ENCODE results near the gene CCNY.

- TF ChIP-seq CTCF (IDR thresholded peaks at IDR 0.05) (no peak), POLR2A (IDR thresholded peaks at IDR 0.05) (no peak)
Observed at GRCh38 chr10:35394934-35395333, 58.6 kb downstream of the CCNY start.
